ENCODE measurements around the gene TMED6. TPM values are rescaled to one million over a fixed set of nuclear protein-coding genes. Genes with fewer than 3 reads are reported as not detected.

TMED6 gene
- total RNA-seq, 2 experiments from 2014 or later: 1.5 to 2.1 TPM

DNA sequence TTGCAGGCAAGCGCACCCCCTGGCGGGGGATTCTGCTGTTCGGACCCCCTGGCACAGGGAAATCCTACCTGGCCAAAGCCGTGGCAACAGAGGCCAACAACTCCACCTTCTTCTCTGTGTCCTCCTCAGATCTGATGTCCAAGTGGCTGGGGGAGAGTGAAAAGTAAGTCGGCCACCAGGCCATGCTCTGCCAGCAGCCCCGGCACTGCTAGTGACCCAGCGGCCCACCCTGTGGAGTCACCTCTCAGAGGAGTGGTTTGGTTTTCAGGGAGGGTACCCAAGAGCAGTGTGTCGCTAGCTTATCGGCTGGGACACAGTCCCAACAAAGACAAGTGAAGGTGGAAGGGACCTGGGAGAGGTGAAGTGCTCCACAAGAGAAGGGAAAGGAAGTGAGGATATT is 32.2 kb downstream of the TMED6 start:
- Mint-ChIP-seq H3K4me3 (no peak overlapping the region), H3K27ac (no peak overlapping the region), H3K9me3 (no peaks in the 10 kb centered on the region), H3K36me3 (ENCODE audit: low read depth) (peaks cover 76% of the 10 kb centered on the region), H3K27me3 (no peaks in the 10 kb centered on the region), H3K4me1 (ENCODE audit: low read depth) (peaks cover 4% of the 10 kb centered on the region)
- CTCF ChIA-PET: no interaction called here
- ATAC-seq (ENCODE audit: poor library complexity) (no peak), DNase-seq (no peak)
- peaks cover 94% of the 10 kb centered on the region for H3K36me3 ChIP-seq (ENCODE audit: insufficient read depth, low read length)
- no peaks in the 10 kb centered on the region for H3K27me3 ChIP-seq (ENCODE audit: control insufficient read depth in 1 of 2, insufficient read depth in 2 of 2, low read length in 2 of 2)
- no peaks in the 10 kb centered on the region for H3K9me3 ChIP-seq (ENCODE audit: control insufficient read depth in 1 of 2, insufficient read depth in 1 of 2, low read length in 2 of 2)
- peaks cover 4% of the 10 kb centered on the region for H3K4me1 ChIP-seq (ENCODE audit: insufficient read depth, low read length)
- no peak overlapping the region for H3K27ac ChIP-seq (ENCODE audit: low read depth in 1 of 2, low read length in 2 of 2)
- no peak for TF ChIP-seq CTCF (IDR thresholded peaks at IDR 0.05)
- H3K4me3 ChIP-seq (ENCODE audit: low read length): no peak overlapping the region
- intact Hi-C loops (cut with DNase I, micrococcal nuclease): no loop called here
- POLR2A ChIA-PET: no interaction called here

GRCh38 chr16:69318911-69319289 is 32.7 kb downstream of the TMED6 start:
- POLR2A ChIA-PET: no interaction called here
- peaks cover 8% of the 10 kb centered on the region for H3K4me1 ChIP-seq (ENCODE audit: insufficient read depth, low read length)
- intact Hi-C loops (cut with DNase I, micrococcal nuclease): no loop called here

GRCh38 chr16:69318177-69318910 is 33.2 kb downstream of the TMED6 start:
- no peak for ATAC-seq (ENCODE audit: poor library complexity)
- Histone ChIP-seq H3K4me3 (ENCODE audit: low read length) (no peak overlapping the region), H3K27me3 (ENCODE audit: control insufficient read depth in 1 of 2, insufficient read depth in 2 of 2, low read length in 2 of 2) (no peaks in the 10 kb centered on the region), H3K36me3 (ENCODE audit: insufficient read depth, low read length) (peaks cover 90% of the 10 kb centered on the region), H3K9me3 (ENCODE audit: control insufficient read depth in 1 of 2, insufficient read depth in 1 of 2, low read length in 2 of 2) (no peaks in the 10 kb centered on the region), H3K4me1 (ENCODE audit: insufficient read depth, low read length) (peaks cover 13% of the 10 kb centered on the region), H3K27ac (ENCODE audit: low read depth in 1 of 2, low read length in 2 of 2) (no peak overlapping the region)
- DNase-seq: no peak
- H3K27me3 Mint-ChIP-seq: no peaks in the 10 kb centered on the region
- H3K27ac Mint-ChIP-seq: no peak overlapping the region
- intact Hi-C loops (cut with DNase I, micrococcal nuclease): no loop called here
- ChIA-PET CTCF (no interaction called here), POLR2A (no interaction called here)
- peaks cover 79% of the 10 kb centered on the region for H3K36me3 Mint-ChIP-seq (ENCODE audit: low read depth)
- TF ChIP-seq CTCF (IDR thresholded peaks at IDR 0.05): no peak
- peaks cover 14% of the 10 kb centered on the region for H3K4me1 Mint-ChIP-seq (ENCODE audit: low read depth)
- H3K4me3 Mint-ChIP-seq: no peak overlapping the region
- no peaks in the 10 kb centered on the region for H3K9me3 Mint-ChIP-seq

More at GRCh38 chr16:69318911-69319289, 32.7 kb downstream of the TMED6 start:
- Mint-ChIP-seq H3K4me3 (no peak overlapping the region), H3K36me3 (ENCODE audit: low read depth) (peaks cover 76% of the 10 kb centered on the region), H3K9me3 (no peaks in the 10 kb centered on the region), H3K4me1 (ENCODE audit: low read depth) (peaks cover 9% of the 10 kb centered on the region), H3K27me3 (no peaks in the 10 kb centered on the region), H3K27ac (no peak overlapping the region)
- Histone ChIP-seq H3K36me3 (ENCODE audit: insufficient read depth, low read length) (peaks cover 92% of the 10 kb centered on the region), H3K9me3 (ENCODE audit: control insufficient read depth in 1 of 2, insufficient read depth in 1 of 2, low read length in 2 of 2) (no peaks in the 10 kb centered on the region), H3K4me3 (ENCODE audit: low read length) (no peak overlapping the region), H3K27ac (ENCODE audit: low read depth in 1 of 2, low read length in 2 of 2) (no peak overlapping the region), H3K27me3 (ENCODE audit: control insufficient read depth in 1 of 2, insufficient read depth in 2 of 2, low read length in 2 of 2) (no peaks in the 10 kb centered on the region)
- DNase-seq (no peak), ATAC-seq (ENCODE audit: poor library complexity) (no peak)
- CTCF ChIA-PET: no interaction called here
- no peak for TF ChIP-seq CTCF (IDR thresholded peaks at IDR 0.05)
